Sigmoid colon (tissue), 4 donors: ENCODE data around the gene REM2.

Experiments used
- POLR2A ChIP-seq, 2 donors: fragments of 450-650 bp; IDR thresholded peaks; one replicate each; pipeline ENCODE4 v1.6.1; 2016; ENCODE audit warnings: antibody characterized with exemption in 2 of 2, mild to moderate bottlenecking in 2 of 2, moderate library complexity in 2 of 2
- POLR2AphosphoS5 ChIP-seq, 4 donors: sonication (generic); formaldehyde crosslinking; IDR thresholded peaks; one replicate each; pipeline ENCODE4 v1.6.1; 2017; ENCODE audit warnings: antibody characterized with exemption in 4 of 4
- TF ChIP-seq, protein P1 (sequence below), 4 experiments: fragments of 450-650 bp in 3 of 4; fragments of 200-600 bp in 1 of 4; IDR thresholded peaks; one replicate each; pipeline ENCODE4 v1.5.1; 2016 to 2019; ENCODE audit warnings: antibody characterized with exemption in 4 of 4, mild to moderate bottlenecking in 3 of 4, moderate library complexity in 2 of 4

DNA sequence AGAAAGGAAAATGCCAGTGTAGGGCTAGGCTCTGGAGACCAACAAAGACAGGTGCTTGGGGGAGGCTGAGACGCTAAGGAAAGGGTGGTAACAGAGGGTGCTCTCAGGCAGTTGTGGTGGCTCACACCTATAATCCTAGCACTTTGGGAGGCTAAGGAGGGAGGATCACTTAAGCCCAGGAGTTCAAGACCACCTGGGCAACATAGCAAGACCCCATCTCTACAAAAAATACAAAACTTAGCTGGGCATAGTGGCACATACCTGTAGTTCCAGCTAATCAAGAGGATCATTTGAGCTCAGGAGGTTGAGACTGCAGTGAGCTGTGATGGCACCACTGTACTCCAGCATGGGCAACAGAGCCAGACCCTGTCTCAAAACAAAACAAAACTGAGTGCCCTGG is 12.4 kb downstream of the REM2 start:
- TF ChIP-seq, protein P1, sequence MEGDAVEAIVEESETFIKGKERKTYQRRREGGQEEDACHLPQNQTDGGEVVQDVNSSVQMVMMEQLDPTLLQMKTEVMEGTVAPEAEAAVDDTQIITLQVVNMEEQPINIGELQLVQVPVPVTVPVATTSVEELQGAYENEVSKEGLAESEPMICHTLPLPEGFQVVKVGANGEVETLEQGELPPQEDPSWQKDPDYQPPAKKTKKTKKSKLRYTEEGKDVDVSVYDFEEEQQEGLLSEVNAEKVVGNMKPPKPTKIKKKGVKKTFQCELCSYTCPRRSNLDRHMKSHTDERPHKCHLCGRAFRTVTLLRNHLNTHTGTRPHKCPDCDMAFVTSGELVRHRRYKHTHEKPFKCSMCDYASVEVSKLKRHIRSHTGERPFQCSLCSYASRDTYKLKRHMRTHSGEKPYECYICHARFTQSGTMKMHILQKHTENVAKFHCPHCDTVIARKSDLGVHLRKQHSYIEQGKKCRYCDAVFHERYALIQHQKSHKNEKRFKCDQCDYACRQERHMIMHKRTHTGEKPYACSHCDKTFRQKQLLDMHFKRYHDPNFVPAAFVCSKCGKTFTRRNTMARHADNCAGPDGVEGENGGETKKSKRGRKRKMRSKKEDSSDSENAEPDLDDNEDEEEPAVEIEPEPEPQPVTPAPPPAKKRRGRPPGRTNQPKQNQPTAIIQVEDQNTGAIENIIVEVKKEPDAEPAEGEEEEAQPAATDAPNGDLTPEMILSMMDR (IDR thresholded peaks at IDR 0.05) = no peak
- TF ChIP-seq POLR2AphosphoS5 (IDR thresholded peaks at IDR 0.05) = no peak
- TF ChIP-seq POLR2A (IDR thresholded peaks at IDR 0.05) = no peak
